ENCODE results near the gene MCL1. TPM values are rescaled to one million over a fixed set of nuclear protein-coding genes. Genes with fewer than 3 reads are reported as not detected.

Gene MCL1
- total and polyA plus RNA-seq, 2 of the 13 experiments (the other 11 are each of a cell fraction or from before 2014, with no cell fraction given) = 69.5 to 125 TPM

- peak; percentile 35; the same call in 1 of the 2 replicates for TF ChIP-seq RCOR2 (CRISPR knock-in tag; IDR thresholded peaks at IDR 0.05)
- TF ChIP-seq KMT2A (CRISPR knock-in tag; IDR thresholded peaks at IDR 0.05) = no peak
- peak; percentile 87 for TF ChIP-seq RXRB (CRISPR knock-in tag; IDR thresholded peaks at IDR 0.05; ENCODE audit: borderline replicate concordance)
- no peak for TF ChIP-seq SETDB1 (CRISPR knock-in tag; IDR thresholded peaks at IDR 0.05; ENCODE audit: borderline replicate concordance)
- TF ChIP-seq ZNF296 (CRISPR knock-in tag; conservative IDR thresholded peaks at IDR 0.05) = no peak
- TF ChIP-seq ZNF121 (CRISPR knock-in tag; IDR thresholded peaks at IDR 0.05) = no peak
- TF ChIP-seq ZBTB14 (CRISPR knock-in tag; IDR thresholded peaks at IDR 0.05) = no peak
- no peak for TF ChIP-seq SRSF9 (IDR thresholded peaks at IDR 0.05; ENCODE audit: borderline replicate concordance, insufficient read depth, low read depth, low read length, poor library complexity, severe bottlenecking)
- TF ChIP-seq MXI1 (IDR thresholded peaks at IDR 0.05; ENCODE audit: borderline replicate concordance, low read depth, low read length) = peak; percentile 36; the same call in 1 of the 3 replicates
- TF ChIP-seq ZNF446 (CRISPR knock-in tag; IDR thresholded peaks at IDR 0.05) = no peak
- TF ChIP-seq ZFP91 (CRISPR knock-in tag; IDR thresholded peaks at IDR 0.05; ENCODE audit: borderline replicate concordance) = peak; percentile 42; the same call in 1 of the 2 replicates
- TF ChIP-seq ARID3A (IDR thresholded peaks at IDR 0.05; ENCODE audit: low read depth, low read length) = no peak
- TF ChIP-seq PAXIP1 (CRISPR knock-in tag; conservative IDR thresholded peaks at IDR 0.05) = peak; percentile 53; the same call in 1 of the 2 replicates
- peak; percentile 39; the same call in 1 of the 2 replicates for TF ChIP-seq FOXP4 (CRISPR knock-in tag; IDR thresholded peaks at IDR 0.05)
- TF ChIP-seq ZNF883 (CRISPR knock-in tag; IDR thresholded peaks at IDR 0.05; ENCODE audit: not compliant biosample characterization) = no peak
- no peak for TF ChIP-seq SRSF4 (IDR thresholded peaks at IDR 0.05; ENCODE audit: low read depth, low read length, poor library complexity, severe bottlenecking)
- TF ChIP-seq ZNF136 (CRISPR knock-in tag; IDR thresholded peaks at IDR 0.05; ENCODE audit: low read depth) = no peak
- peak; percentile 67 for TF ChIP-seq POLR2G (IDR thresholded peaks at IDR 0.05; ENCODE audit: low read depth, low read length)
- TF ChIP-seq HMG20A (CRISPR knock-in tag; IDR thresholded peaks at IDR 0.05; ENCODE audit: borderline replicate concordance) = peak; percentile 34; the same call in 1 of the 2 replicates
Observed at GRCh38 chr1:150561974-150562445, 17.4 kb downstream of the MCL1 start (continued).
